HL-60 (cell line): ENCODE data around the gene CD7.

Experiments used
- CTCF ChIP-seq: IDR thresholded peaks from one replicate; pipeline ENCODE4 v1.5.1; 2011; ENCODE audit warnings: low read length, control low read depth, inconsistent platforms; ENCODE audit not compliant: insufficient read depth
- GABPA ChIP-seq: IDR thresholded peaks from 2 replicates; pipeline ENCODE4 v1.6.1; 2012; ENCODE audit warnings: low read depth
- REST ChIP-seq: IDR thresholded peaks from 2 replicates; pipeline ENCODE4 v1.6.1; 2012; ENCODE audit warnings: low read depth; ENCODE audit not compliant: insufficient replicate concordance
- SPI1 ChIP-seq: IDR thresholded peaks from 2 replicates; pipeline ENCODE4 v1.6.1; 2012; ENCODE audit warnings: low read depth, mild to moderate bottlenecking, borderline replicate concordance

- TF ChIP-seq CTCF (no peak), GABPA (no peak), SPI1 (no peak), REST (no peak)
Observed at GRCh38 chr17:82302568-82302963, 14.8 kb downstream of the CD7 start.
